Ectodermal cell (in vitro differentiated cells): ENCODE measurements around the gene PLXNA3.

Experiments used
- H3K27ac ChIP-seq: 2 replicates; pipeline ENCODE4 v1.7.0; 2013; ENCODE audit warnings: mild to moderate bottlenecking, low read depth, low read length; ENCODE audit not compliant: insufficient read depth, poor library complexity, severe bottlenecking
- H3K27me3 ChIP-seq: 2 replicates; pipeline ENCODE4 v1.7.0; 2013; ENCODE audit warnings: mild to moderate bottlenecking, low read length; ENCODE audit not compliant: insufficient read depth, control insufficient read depth, poor library complexity, severe bottlenecking
- H3K36me3 ChIP-seq: one replicate; pipeline ENCODE4 v1.7.0; 2013; ENCODE audit warnings: low read length; ENCODE audit not compliant: control insufficient read depth, insufficient read depth
- H3K4me1 ChIP-seq: one replicate; pipeline ENCODE4 v1.7.0; 2013; ENCODE audit warnings: low read length; ENCODE audit not compliant: control insufficient read depth, insufficient read depth
- H3K4me3 ChIP-seq: 2 replicates; pipeline ENCODE4 v1.7.0; 2013; ENCODE audit warnings: low read depth, low read length, control low read depth; ENCODE audit not compliant: insufficient read depth
- H3K9me3 ChIP-seq: 2 replicates; pipeline ENCODE4 v1.7.0; 2013; ENCODE audit warnings: mild to moderate bottlenecking, low read length, moderate library complexity; ENCODE audit not compliant: control insufficient read depth
- WGBS, 2 experiments: methylation state at CpG; one replicate each; pipeline ENCODE4 v1.1.7; 2013; ENCODE audit warnings: missing lambda C conversion rate in 2 of 2; 5-methylcytosine and 5-hydroxymethylcytosine counted together

The PLXNA3 gene

DNA sequence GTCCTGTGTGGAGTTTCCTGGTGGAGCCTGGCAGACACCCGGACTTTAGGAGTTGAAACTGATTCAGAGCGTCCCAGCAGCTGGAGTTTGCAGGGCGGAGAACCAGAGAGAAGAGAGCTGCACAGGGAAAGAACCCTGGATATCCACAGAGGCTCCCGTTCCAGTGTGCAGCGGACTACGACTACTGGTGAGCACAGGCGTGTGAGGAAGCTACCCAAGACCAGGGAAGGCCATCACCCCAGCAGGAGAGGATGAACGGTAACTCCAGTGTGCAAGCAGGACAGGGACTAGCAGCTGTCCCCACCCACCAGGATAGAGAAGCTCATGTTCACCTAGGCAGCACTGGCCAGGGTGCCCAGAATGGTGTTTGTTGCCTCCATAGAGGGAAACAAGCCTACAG, 18.7 kb downstream of the PLXNA3 start:
- Histone ChIP-seq H3K36me3 (no peaks in the 10 kb centered on the region), H3K4me3 (no peak overlapping the region), H3K9me3 (no peaks in the 10 kb centered on the region), H3K27ac (no peak overlapping the region), H3K4me1 (no peaks in the 10 kb centered on the region), H3K27me3 (no peaks in the 10 kb centered on the region)
- 94 to 96% methylated on average over 8 of the region's 8 CpGs for WGBS, 2 experiments

DNA sequence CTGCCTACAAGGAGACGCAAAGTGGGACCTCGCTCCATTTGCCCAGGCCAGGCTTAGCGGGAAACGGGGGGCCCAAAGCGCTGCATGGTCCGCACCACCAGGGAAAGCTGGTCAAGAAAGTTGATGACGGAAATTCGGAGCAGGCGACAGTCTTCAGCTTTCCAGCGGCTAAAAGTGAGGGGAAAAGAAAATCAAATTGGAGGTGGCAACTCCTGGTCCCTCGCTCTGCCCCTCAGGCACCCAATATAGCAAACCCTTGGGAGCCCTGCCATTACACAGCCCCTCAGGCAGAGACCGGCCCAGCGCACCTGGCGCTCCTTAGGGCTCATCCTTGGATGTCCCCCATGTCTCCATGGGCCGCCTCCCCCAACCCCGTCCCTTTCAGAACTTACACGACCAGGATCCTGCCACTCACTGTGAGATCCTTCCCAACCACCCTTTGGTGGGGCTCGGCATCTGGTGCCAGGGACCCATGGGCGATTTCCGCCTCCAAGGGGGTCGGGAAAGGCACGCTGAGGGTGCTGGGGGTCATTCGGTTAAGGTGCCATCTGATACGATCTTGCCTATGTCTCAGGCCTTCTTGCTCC, 19.9 kb downstream of the PLXNA3 start:
- no peaks in the 10 kb centered on the region for H3K27me3 ChIP-seq
- no peaks in the 10 kb centered on the region for H3K36me3 ChIP-seq
- 78% methylated on average over 24 of the region's 24 CpGs for WGBS, 2 experiments
- no peaks in the 10 kb centered on the region for H3K4me1 ChIP-seq
- no peak overlapping the region for H3K27ac ChIP-seq
- H3K4me3 ChIP-seq: peak overlapping the region; percentile 39
- no peaks in the 10 kb centered on the region for H3K9me3 ChIP-seq

GRCh38 chrX:154478728-154479622, 20.9 kb downstream of the PLXNA3 start, which contains the start of gene LAGE3:
Gene LAGE3, minus strand, starts transcription at chrX:154479281. Its CDS starts 366 bp downstream, at chrX:154478915.
- H3K9me3 ChIP-seq: no peaks in the 10 kb centered on the region
- H3K4me3 ChIP-seq: peak within 1 kb of the TSS; percentile 39
- no peak within 1 kb of the TSS for H3K27ac ChIP-seq
- 8 to 10% methylated on average over 85 of the region's 85 CpGs for whole genome bisulfite sequencing, 2 experiments
- H3K36me3 ChIP-seq: no peaks in the 10 kb centered on the region
- no peaks in the 10 kb centered on the region for H3K27me3 ChIP-seq
- no peaks in the 10 kb centered on the region for H3K4me1 ChIP-seq

DNA sequence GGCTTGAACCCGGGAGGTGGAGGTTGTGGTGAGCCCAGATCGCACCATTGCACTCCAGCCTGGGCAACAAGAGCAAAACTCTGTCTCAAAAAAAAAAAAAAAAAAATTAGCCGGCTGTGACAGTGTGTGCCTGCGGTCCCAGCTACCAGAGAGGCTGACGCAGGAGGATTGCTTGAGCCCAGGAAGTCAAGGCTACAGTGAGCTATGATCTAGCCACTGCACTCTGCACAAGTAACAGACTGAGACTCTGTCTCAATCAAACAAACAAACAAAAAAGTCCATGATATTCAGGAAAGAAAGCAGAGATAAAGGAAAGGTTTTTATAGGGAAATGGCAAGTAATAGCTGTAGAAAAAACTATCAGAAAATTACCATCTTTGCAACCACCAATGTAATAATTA, 23.1 kb downstream of the PLXNA3 start:
- H3K9me3 ChIP-seq: no peaks in the 10 kb centered on the region
- WGBS, 2 experiments: 92% methylated on average over 3 to 4 of the region's 5 CpGs
- H3K27me3 ChIP-seq: peaks cover 4% of the 10 kb centered on the region
- no peaks in the 10 kb centered on the region for H3K36me3 ChIP-seq
- peaks cover 5% of the 10 kb centered on the region for H3K4me1 ChIP-seq
- no peak overlapping the region for H3K4me3 ChIP-seq
- no peak overlapping the region for H3K27ac ChIP-seq

GRCh38 chrX:154481911-154482601, 24.0 kb downstream of the PLXNA3 start:
- H3K27me3 ChIP-seq: peaks cover 4% of the 10 kb centered on the region
- WGBS, 2 experiments: 85 to 87% methylated on average over 14 of the region's 14 CpGs
- no peaks in the 10 kb centered on the region for H3K9me3 ChIP-seq
- H3K4me1 ChIP-seq: peaks cover 5% of the 10 kb centered on the region
- no peaks in the 10 kb centered on the region for H3K36me3 ChIP-seq
- H3K4me3 ChIP-seq: no peak overlapping the region
- no peak overlapping the region for H3K27ac ChIP-seq

DNA sequence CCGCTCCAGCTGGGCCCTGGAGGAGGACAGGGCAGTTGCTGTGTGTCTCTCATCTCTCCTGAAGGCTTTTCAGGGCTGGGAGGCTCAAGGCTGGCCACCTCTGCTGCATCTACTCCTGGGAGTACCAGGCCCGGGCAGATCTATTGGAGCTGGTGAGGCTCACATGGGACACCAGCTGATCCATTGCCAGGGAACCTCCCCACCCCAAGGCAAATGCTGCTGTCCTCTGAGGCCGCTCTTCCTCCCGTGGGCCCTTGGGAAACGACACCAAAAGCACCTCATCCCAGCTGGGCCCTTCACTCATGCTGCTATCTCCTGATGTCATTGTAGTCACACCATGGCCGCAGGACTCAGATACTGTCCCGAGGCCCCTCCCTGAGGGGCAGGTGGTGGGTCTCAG, 24.7 kb downstream of the PLXNA3 start:
- Histone ChIP-seq H3K9me3 (no peaks in the 10 kb centered on the region), H3K4me1 (peaks cover 5% of the 10 kb centered on the region), H3K36me3 (no peaks in the 10 kb centered on the region), H3K27ac (no peak overlapping the region), H3K4me3 (no peak overlapping the region), H3K27me3 (peaks cover 4% of the 10 kb centered on the region)
- 89 to 90% methylated on average over 7 of the region's 7 CpGs for WGBS, 2 experiments

- H3K27me3 ChIP-seq: peaks cover 4% of the 10 kb centered on the region
- peaks cover 5% of the 10 kb centered on the region for H3K4me1 ChIP-seq
- no peaks in the 10 kb centered on the region for H3K9me3 ChIP-seq
- WGBS, 2 experiments: 92 to 93% methylated on average over 7 of the region's 7 CpGs
- H3K36me3 ChIP-seq: no peaks in the 10 kb centered on the region
- H3K4me3 ChIP-seq: no peak overlapping the region
- no peak overlapping the region for H3K27ac ChIP-seq
These were observed 25.2 kb downstream of the PLXNA3 start for GRCh38 chrX:154483325-154483724.

DNA sequence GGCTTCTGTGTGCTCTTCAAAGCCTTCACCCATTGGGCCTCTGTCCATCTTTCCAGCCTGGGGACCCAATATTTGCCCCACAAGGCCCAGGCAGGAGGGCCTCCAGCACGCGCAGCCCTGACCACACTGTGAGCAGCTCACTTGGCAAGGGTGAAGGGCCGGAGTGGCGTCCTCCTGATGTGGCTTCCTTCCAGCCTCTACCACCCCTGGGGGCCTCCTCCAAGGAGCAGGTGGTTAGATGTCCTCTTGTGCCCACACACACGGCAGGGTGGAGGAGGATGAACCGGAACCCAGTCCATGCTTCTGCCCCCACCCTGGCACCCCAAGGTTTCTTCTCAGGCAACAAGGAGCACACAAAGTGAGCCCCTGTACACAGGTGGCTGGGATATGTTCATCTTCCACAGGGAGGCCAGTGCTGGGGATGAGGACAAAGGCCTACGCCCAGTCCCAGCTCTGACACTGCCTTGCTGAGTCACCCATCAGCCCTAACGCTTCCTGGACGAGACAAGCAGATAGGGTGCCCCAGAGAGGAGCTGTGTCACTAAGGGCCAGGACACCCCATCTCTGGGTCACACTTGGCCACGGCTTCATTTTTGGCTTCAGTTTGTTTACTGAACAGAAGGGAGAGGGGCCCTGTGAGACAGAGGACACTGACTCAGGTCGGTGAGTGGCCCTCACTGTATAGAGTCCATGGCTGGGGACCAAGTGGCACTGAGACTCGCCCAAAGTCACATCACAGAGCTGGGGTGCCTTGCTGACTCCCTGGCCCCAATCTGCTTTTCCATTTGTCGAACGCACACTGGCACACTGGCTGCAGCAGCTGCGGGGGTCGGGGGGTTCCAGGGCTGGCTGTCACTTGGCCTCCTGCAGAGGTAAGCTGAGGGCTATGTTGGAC, 26.4 kb downstream of the PLXNA3 start:
- Histone ChIP-seq H3K4me3 (no peak overlapping the region), H3K9me3 (no peaks in the 10 kb centered on the region), H3K27ac (no peak overlapping the region), H3K36me3 (no peaks in the 10 kb centered on the region), H3K27me3 (peaks cover 4% of the 10 kb centered on the region), H3K4me1 (peaks cover 5% of the 10 kb centered on the region)
- WGBS, 2 experiments: 95 to 96% methylated on average over 16 of the region's 16 CpGs

DNA sequence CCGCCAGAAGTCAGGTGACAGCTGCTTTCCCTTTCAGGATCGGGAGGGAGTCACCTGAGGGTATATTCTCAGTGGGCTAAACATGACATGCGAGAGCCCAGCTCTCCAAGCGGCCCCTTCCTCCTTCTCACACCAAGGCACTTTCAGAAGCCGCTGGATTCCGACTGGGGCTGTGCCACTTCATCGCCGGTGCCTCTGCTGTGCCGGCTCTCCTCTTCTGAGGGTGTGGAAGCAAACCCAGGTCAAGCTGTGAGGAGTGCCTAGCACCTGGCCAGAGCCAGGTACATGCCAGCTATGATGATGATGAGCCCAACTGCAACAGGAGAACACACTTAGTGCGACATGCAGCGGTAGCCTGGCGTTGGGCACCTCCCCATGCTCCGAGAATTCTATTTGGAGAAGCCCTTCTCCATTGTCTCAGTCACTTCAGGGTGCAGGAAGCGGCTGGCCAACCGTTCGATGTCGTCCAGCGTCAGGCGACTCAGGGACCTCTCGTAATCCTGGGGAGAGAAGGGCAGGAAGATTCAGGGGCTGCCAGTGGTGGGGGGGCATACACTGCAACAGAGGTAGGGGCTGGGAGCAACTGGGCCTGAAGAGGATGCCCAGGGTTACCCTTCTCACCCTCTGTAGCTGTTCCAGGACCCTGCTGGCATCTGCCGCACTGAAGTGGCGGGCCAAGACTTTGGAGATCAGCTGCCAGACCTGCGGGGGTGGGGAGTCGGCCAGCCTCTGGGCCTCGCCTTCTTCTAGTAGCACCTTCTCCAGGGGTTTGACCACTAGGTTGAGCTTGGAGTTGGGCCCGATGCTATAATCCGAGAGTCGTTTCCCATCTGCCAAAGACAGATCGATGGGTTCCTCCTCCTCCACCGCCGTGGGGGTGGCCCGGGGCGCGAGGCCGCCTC, 27.3 kb downstream of the PLXNA3 start:
- Histone ChIP-seq H3K9me3 (no peaks in the 10 kb centered on the region), H3K27me3 (peaks cover 9% of the 10 kb centered on the region), H3K4me3 (peak overlapping the region; percentile 55), H3K27ac (no peak overlapping the region), H3K36me3 (no peaks in the 10 kb centered on the region), H3K4me1 (peaks cover 5% of the 10 kb centered on the region)
- 59 to 62% methylated on average over 35 of the region's 35 CpGs for WGBS, 2 experiments
